ENCODE results near the gene IKZF2. TPM values are rescaled to one million over a fixed set of nuclear protein-coding genes. Genes with fewer than 3 reads are reported as not detected.
"Not testable (repeated sequence)": the region's sequence is repeated elsewhere in the genome, so short reads cannot be mapped to it uniquely, and the experiment has no call there.

IKZF2 gene
- total and polyA plus RNA-seq, 8 donors: 0.56 to 19.8 (median 4.5) TPM

- TF ChIP-seq POLR2AphosphoS5 (IDR thresholded peaks at IDR 0.05) (no peak), POLR2A (IDR thresholded peaks at IDR 0.05) (no peak)
- Histone ChIP-seq H3K4me3 (no peak overlapping the region), H3K9me3 (no peaks in the 10 kb centered on the region), H3K27ac (no peak overlapping the region), H3K36me3 (no peaks in the 10 kb centered on the region), H3K4me1 (no peaks in the 10 kb centered on the region), H3K27me3 (no peaks in the 10 kb centered on the region)
- intact Hi-C loops (cut with DNase I; ENCODE audit: low total_unique reads): no loop called here
- 0 to 60% (median 0%) methylated on average over 1 of the region's 1 CpG for WGBS, 5 donors
- DNase-seq: no peak
Observed at GRCh38 chr2:213036836-213037235, 114.6 kb downstream of the IKZF2 start.

GRCh38 chr2:213034585-213034984 is 116.8 kb downstream of the IKZF2 start:
- no peaks in the 10 kb centered on the region for H3K36me3 ChIP-seq
- H3K9me3 ChIP-seq: no peaks in the 10 kb centered on the region
- no peak overlapping the region for H3K27ac ChIP-seq
- intact Hi-C loops (cut with DNase I; ENCODE audit: low total_unique reads): no loop called here
- WGBS, 5 donors: 60 to 85% (median 76%) methylated on average over 3 of the region's 3 CpGs
- no peak overlapping the region for H3K4me3 ChIP-seq
- DNase-seq: no peak
- H3K4me1 ChIP-seq: no peaks in the 10 kb centered on the region
- TF ChIP-seq EP300 (IDR thresholded peaks at IDR 0.05): no peak
- TF ChIP-seq POLR2A (IDR thresholded peaks at IDR 0.05): no peak
- H3K27me3 ChIP-seq: no peaks in the 10 kb centered on the region

GRCh38 chr2:213032607-213033006 is 118.8 kb downstream of the IKZF2 start:
- H3K9me3 ChIP-seq: no peaks in the 10 kb centered on the region
- no peak overlapping the region for H3K4me3 ChIP-seq
- H3K4me1 ChIP-seq: no peaks in the 10 kb centered on the region
- H3K27ac ChIP-seq: no peak overlapping the region
- DNase-seq: no peak
- H3K27me3 ChIP-seq: no peaks in the 10 kb centered on the region
- no peaks in the 10 kb centered on the region for H3K36me3 ChIP-seq
- intact Hi-C loops (cut with DNase I; ENCODE audit: low total_unique reads): no loop called here
- TF ChIP-seq CTCF (IDR thresholded peaks at IDR 0.05) (no peak), EP300 (IDR thresholded peaks at IDR 0.05) (no peak), POLR2A (IDR thresholded peaks at IDR 0.05) (no peak)
- WGBS, 5 donors: 85 to 90% (median 89%) methylated on average over 3 of the region's 3 CpGs

- Histone ChIP-seq H3K27me3 (no peaks in the 10 kb centered on the region), H3K36me3 (peaks cover 0 to 14% (median 6%) of the 10 kb centered on the region in 4 donors), H3K4me3 (no peak overlapping the region), H3K27ac (no peak overlapping the region), H3K4me1 (no peaks in the 10 kb centered on the region), H3K9me3 (no peaks in the 10 kb centered on the region)
- WGBS, 5 donors: 68 to 83% (median 76%) methylated on average over 2 of the region's 2 CpGs
- no peak for DNase-seq
- intact Hi-C loops (cut with DNase I; ENCODE audit: low total_unique reads): no loop called here
- TF ChIP-seq CTCF (IDR thresholded peaks at IDR 0.05) (no peak), POLR2A (IDR thresholded peaks at IDR 0.05) (no peak), EP300 (IDR thresholded peaks at IDR 0.05) (no peak), POLR2AphosphoS5 (IDR thresholded peaks at IDR 0.05) (no peak)
Observed at GRCh38 chr2:213022987-213023386, 128.4 kb downstream of the IKZF2 start.

- H3K9me3 ChIP-seq: no peaks in the 10 kb centered on the region
- H3K27ac ChIP-seq: no peak overlapping the region
- no peak for TF ChIP-seq POLR2AphosphoS5 (IDR thresholded peaks at IDR 0.05)
- TF ChIP-seq POLR2A (IDR thresholded peaks at IDR 0.05): no peak
- no peak for TF ChIP-seq CTCF (IDR thresholded peaks at IDR 0.05)
- TF ChIP-seq EP300 (IDR thresholded peaks at IDR 0.05): no peak
- WGBS, 5 donors: 75 to 88% (median 82%) methylated on average over 5 of the region's 5 CpGs
- no peak overlapping the region for H3K4me3 ChIP-seq
- DNase-seq: no peak
- H3K36me3 ChIP-seq: peaks cover 0 to 14% (median 6%) of the 10 kb centered on the region in 4 donors
- H3K27me3 ChIP-seq: no peaks in the 10 kb centered on the region
- H3K4me1 ChIP-seq: no peaks in the 10 kb centered on the region
- intact Hi-C loops (cut with DNase I; ENCODE audit: low total_unique reads): no loop called here
Observed at GRCh38 chr2:213021971-213022899, 129.2 kb downstream of the IKZF2 start.

- 94 to 99% (median 95%) methylated on average over 6 of the region's 6 CpGs for WGBS, 5 donors
Observed at GRCh38 chr2:213020913-213021312, 130.5 kb downstream of the IKZF2 start.

More at GRCh38 chr2:213020913-213021312, 130.5 kb downstream of the IKZF2 start:
- DNase-seq; H3K4me3 ChIP-seq; H3K4me1 ChIP-seq; H3K27me3 ChIP-seq; H3K9me3 ChIP-seq; intact Hi-C loops (cut with DNase I; ENCODE audit: low total_unique reads); H3K27ac ChIP-seq: not testable (repeated sequence)
- peaks cover 0 to 14% (median 6%) of the 10 kb centered on the region in 4 donors for H3K36me3 ChIP-seq
